Globus pallidus (tissue), 1 donor: Measurements from ENCODE around the gene CAMSAP3.
A peak's percentile ranks its signal among the peaks of the same experiment; 100 is the strongest.

ENCODE experiments used
- DNase-seq: peaks from one replicate; pipeline ENCODE4 v3.0.0-alpha.2; 2015; ENCODE audit warnings: low spot score

Gene CAMSAP3, protein sequence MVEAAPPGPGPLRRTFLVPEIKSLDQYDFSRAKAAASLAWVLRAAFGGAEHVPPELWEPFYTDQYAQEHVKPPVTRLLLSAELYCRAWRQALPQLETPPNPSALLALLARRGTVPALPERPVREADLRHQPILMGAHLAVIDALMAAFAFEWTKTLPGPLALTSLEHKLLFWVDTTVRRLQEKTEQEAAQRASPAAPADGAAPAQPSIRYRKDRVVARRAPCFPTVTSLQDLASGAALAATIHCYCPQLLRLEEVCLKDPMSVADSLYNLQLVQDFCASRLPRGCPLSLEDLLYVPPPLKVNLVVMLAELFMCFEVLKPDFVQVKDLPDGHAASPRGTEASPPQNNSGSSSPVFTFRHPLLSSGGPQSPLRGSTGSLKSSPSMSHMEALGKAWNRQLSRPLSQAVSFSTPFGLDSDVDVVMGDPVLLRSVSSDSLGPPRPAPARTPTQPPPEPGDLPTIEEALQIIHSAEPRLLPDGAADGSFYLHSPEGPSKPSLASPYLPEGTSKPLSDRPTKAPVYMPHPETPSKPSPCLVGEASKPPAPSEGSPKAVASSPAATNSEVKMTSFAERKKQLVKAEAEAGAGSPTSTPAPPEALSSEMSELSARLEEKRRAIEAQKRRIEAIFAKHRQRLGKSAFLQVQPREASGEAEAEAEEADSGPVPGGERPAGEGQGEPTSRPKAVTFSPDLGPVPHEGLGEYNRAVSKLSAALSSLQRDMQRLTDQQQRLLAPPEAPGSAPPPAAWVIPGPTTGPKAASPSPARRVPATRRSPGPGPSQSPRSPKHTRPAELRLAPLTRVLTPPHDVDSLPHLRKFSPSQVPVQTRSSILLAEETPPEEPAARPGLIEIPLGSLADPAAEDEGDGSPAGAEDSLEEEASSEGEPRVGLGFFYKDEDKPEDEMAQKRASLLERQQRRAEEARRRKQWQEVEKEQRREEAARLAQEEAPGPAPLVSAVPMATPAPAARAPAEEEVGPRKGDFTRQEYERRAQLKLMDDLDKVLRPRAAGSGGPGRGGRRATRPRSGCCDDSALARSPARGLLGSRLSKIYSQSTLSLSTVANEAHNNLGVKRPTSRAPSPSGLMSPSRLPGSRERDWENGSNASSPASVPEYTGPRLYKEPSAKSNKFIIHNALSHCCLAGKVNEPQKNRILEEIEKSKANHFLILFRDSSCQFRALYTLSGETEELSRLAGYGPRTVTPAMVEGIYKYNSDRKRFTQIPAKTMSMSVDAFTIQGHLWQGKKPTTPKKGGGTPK

DNA sequence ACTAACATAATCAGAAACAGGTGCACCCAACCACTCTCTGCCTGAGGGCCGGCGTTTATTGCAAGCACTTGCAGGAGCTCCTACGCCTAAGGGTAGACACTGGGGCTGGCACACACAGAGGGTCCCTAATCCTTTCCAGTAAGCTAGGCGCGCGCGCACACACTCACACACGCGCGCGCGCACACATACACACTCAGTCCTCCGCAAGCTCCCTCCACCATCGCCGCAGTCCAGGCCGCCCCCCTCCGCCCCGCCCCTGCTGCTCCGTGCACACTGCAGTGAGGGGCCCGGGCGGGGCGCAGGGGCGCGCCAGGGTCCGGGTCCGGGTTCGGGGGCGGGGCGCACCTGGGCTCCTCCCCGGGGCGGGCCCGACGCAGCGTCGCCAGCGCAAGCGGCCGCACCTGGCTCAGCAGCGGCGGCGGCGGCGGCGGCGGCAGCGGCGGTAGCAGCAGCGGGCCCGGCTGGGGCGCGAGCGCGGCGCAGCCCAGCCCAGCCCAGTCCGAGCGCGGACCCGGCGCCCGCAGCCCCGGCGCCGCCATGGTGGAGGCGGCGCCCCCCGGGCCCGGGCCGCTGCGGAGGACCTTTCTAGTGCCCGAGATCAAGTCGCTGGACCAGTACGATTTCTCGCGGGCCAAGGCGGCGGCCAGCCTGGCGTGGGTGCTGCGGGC, at the start of gene CAMSAP3:
Gene CAMSAP3, plus strand, starts transcription at position 398 of the 668 bp plus-strand sequence. Its CDS starts 140 bp downstream, at position 538.
- DNase-seq: no peak

DNA sequence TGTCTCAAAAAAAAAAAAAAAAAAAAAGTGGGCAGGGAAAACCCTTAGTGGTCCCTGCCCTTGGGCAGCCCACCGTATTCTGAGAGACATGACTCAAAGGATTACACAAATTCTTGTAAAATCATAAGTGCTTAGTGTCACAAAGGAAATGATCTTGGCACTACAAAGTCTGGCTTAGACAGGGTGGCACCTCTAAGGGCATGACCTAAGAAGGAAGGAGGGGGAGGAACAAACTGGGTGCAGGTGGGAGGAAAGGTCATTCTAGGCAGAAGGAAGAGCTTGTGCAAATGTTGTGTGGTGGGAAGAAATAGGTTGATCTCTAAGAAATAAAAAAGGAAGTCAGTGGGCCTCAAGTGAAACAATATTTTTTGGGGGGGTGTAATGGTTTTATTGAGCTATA, 49.8 kb upstream of the CAMSAP3 start:
- no peak for DNase-seq

DNA sequence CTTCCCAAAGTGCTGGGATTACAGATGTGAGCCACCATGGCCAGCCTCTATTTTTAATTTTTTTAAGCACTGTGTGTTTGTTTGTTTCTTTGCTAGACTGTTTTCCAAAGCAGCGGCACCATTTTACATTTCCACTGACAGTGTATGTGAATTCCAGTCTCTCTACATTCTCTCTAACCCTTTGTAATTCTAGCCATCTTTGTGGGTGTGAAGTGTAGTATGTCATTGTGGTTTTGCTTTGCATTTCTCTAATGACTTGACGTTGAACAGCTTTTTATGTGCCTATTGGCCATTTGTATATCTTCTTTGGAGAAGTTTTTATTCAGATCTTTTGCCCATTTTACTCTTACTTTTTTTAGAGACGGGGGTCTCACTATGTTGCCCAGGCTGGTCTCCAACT, 48.5 kb upstream of the CAMSAP3 start:
- no peak for DNase-seq

DNA sequence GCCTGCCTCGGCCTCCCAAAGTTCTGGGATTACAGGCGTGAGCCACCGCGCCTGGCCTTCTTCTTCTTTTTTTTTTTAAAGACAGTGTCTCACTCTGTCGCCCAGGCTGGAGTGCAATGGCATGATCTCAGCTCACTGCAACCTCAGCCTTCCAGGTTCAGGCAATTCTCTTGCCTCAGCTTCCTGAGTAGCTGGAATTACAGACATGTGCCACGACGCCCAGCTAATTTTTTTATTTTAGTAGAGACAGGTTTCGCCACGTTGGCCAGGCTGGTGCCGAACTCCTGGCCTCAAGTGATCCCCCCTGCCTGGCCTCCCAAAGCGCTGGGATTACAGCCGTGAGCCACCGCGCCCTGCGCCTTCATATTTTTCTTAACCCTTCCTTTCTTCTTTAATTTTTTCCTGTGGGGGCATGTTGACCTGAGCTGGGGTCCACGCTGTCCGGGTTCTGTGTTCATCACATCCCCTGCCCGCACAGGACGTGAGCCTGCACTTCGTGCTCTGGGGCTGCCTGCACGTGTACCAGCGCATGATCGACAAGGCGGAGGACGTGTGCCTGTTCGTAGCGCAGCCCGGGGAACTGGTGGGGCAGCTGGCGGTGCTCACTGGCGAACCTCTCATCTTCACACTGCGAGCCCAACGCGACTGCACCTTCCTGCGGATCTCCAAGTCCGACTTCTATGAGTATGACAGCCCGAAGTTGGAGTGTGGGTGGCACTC, 46.1 kb upstream of the CAMSAP3 start:
- no peak for DNase-seq

DNA sequence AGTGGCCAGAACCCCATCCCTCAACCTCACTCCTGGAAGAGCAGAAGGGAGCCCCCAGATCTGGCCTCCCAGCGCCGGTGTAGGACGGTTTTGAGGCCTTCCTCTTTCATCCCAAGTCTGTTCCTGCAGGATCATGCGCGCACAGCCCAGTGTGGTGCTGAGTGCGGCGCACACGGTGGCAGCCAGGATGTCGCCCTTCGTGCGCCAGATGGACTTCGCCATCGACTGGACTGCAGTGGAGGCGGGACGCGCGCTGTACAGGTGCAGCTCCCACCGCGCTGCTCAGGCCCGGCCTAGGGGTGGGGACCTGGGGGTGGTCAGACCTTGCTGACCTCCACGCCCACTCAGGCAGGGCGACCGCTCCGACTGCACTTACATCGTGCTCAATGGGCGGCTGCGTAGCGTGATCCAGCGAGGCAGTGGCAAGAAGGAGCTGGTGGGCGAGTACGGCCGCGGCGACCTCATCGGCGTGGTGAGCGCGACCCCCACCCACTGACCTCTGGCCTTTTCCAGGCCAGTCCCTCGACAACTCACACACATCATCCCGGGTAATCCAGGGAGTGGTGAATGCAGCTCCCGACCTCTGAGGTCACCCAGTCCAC, 45.4 kb upstream of the CAMSAP3 start:
- DNase-seq: no peak

DNA sequence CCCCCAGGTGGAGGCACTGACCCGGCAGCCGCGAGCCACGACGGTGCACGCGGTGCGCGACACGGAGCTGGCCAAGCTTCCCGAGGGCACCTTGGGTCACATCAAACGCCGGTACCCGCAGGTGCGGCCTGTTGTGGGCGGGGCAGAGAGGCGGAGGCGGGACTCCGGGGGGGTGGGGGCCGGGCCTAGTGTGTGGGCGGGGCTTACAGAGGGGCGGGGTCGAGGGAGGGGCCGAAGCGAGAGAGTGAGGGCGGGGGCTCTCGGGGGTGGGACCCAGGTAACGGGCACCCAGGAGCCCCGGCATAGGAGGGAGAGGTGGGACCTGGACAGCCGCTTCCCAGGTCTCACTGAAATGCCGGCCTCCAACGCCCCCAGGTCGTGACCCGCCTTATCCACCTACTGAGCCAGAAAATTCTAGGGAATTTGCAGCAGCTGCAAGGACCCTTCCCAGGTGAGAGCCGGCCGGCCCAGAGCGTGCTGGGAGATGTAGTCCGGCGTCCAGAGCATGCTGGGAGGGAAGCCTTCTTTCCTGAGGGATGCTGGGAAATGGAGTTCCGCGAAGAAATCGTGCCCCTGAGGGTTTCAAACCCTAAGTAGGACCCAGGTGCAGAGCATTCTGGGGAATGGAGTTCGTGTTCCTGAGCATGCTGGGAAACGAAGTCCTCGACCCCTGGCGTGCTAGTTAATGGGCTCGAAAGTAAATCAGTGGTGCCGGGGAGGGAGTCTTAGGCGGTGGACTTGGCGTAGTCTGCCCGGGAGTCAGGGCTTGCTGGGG, 44.5 kb upstream of the CAMSAP3 start:
- peak; percentile 70 for DNase-seq

DNA sequence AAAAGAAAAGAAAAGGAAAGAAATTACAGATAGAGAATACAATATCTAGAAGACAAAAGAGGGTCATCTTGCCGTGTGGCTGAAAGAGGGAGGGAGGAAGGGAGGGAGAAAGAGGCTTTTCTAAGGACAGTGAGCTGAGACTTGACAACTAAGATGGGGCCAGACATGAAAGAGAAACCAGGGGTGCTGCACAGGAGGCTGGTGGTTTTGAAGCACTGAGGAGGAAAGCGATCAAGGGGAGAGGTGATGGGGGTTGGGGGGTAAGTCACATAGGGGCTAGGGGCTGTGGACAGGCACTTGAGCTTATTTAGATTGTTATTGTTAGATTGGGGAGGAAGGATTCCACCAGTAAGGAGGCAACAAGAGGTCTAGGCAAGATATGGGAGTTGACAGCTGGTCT, 42.9 kb upstream of the CAMSAP3 start:
- no peak for DNase-seq

DNA sequence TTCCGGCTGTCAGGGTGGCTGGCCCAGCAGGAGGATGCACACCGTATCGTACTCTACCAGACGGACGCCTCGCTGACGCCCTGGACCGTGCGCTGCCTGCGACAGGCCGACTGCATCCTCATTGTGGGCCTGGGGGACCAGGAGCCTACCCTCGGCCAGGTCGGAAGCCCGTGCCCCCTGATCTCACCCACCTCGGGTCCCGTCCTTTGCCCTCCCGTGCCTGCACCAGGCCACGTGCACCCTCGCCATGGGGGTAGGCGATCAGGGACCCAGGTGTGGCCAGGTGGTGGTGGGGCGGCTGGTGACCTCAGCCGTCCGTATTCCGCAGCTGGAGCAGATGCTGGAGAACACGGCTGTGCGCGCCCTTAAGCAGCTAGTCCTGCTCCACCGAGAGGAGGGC, 41.1 kb upstream of the CAMSAP3 start:
- DNase-seq: no peak

DNA sequence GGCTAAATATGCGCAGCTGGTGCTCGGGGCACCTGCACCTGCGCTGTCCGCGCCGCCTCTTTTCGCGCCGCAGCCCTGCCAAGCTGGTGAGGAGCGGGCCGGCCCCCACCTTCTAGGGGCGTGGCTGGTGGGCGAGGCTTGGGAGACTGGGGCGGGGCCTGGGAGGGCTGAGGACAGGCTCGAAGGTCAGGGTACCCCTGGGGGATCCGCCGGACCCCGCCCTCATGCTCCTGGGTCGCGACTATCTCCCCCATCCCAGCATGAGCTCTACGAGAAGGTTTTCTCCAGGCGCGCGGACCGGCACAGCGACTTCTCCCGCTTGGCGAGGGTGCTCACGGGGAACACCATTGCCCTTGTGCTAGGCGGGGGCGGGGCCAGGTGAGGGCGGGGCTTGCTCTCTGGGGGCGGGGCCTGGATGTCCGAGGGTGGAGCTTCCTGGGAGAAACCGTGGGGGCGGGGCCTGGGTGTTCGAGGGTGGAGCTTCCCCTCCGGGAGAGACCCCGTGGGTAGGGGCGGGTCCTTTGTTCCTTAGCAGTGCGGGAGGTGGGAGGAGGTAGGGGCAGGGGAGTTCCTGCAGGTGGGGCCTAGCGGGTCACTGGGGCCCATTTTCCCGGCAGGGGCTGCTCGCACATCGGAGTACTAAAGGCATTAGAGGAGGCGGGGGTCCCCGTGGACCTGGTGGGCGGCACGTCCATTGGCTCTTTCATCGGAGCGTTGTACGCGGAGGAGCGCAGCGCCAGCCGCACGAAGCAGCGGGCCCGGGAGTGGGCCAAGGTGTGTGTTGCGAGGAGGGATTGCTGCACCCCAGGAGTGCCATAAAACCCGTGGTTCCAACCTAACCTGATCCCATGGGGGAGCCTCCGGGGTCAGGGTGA, 40.4 kb upstream of the CAMSAP3 start:
- DNase-seq: no peak

DNA sequence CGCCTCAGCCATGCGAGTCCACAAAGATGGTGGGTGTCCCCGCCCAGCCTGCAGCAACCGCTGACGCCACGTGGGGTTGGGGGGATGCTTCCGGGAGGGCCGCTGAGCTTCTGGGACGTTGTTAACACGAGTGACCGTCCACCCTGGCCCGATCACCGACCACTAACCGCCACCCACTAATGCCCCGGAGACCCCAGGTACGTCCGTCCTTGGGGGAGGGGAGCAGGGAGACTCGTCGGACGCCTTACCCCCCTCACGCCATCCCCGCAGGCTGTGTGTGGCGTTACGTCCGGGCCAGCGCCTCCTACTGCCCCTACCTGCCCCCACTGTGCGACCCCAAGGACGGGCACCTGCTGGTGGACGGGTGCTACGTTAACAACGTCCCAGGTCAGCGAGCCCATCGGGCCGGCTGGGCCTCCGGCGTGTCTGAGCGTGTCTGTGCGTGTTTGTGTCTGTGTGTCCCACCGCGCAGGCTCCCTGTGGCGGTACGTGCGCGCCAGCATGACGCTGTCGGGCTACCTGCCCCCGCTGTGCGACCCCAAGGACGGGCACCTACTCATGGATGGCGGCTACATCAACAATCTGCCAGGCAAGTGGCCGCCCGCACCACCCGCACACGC, 38.9 kb upstream of the CAMSAP3 start:
- DNase-seq: no peak

DNA sequence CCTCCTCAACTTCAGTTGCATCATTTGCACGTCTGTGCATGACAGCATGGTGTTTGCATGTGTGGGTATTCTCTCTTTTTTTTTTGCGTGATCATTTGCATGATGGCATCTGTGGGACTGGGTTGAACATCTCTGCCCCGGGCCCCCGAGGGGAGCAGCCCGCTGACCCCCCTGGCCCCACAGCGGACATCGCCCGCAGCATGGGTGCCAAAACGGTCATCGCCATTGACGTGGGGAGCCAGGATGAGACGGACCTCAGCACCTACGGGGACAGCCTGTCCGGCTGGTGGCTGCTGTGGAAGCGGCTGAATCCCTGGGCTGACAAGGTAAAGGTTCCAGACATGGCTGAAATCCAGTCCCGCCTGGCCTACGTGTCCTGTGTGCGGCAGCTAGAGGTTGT, 37.0 kb upstream of the CAMSAP3 start:
- DNase-seq: no peak

DNA sequence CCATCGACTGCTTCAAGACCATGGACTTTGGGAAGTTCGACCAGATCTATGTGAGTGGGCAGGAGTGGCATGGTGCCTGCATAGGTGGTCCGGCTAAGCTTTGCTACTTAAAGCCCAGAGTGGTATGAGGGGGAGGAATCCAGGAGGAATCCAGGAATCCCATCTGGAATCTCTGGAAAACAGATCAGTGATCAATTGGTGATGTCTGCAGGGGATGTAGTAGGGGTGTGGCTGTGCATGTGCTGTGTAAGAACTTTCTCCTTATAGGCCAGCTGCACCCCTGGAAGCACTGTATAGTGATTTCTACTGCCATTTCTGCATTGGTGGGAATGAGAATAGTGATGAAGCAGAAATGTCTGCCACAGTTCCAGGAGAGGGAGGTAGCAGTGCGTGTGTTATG, 36.6 kb upstream of the CAMSAP3 start:
- DNase-seq: no peak

DNA sequence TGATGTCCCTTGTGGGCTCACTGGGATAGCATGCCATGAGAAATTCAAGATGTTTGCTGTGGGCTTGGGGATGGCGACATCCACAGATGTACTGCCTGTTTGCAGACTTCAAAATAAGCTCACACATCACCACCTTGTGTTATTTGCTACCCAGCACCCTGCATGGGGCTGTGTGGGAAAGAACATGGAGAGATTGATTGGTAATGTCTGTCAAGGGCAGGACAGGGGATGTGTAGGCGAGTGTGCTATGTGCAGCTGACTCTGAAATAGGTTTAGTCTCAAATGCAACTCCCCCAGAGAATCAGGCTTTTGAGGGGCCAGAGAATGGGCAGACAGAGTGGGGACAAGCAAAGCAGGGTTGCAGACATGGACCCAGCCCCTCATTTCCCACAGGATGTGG, 35.4 kb upstream of the CAMSAP3 start:
- no peak for DNase-seq

DNA sequence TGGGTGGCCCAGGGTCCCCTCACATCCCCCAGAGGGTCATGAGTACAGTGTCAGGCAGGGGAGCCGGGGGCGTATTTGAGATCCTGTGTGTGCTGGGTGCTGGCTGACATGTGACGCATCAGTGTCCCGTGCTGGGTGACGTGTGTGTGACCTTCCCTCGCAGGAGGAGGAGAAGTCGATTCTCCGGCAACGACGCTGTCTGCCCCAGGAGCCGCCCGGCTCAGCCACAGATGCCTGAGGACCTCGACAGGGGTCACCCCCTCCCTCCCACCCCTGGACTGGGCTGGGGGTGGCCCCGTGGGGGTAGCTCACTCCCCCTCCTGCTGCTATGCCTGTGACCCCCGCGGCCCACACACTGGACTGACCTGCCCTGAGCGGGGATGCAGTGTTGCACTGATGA, 34.3 kb upstream of the CAMSAP3 start:
- DNase-seq: no peak

DNA sequence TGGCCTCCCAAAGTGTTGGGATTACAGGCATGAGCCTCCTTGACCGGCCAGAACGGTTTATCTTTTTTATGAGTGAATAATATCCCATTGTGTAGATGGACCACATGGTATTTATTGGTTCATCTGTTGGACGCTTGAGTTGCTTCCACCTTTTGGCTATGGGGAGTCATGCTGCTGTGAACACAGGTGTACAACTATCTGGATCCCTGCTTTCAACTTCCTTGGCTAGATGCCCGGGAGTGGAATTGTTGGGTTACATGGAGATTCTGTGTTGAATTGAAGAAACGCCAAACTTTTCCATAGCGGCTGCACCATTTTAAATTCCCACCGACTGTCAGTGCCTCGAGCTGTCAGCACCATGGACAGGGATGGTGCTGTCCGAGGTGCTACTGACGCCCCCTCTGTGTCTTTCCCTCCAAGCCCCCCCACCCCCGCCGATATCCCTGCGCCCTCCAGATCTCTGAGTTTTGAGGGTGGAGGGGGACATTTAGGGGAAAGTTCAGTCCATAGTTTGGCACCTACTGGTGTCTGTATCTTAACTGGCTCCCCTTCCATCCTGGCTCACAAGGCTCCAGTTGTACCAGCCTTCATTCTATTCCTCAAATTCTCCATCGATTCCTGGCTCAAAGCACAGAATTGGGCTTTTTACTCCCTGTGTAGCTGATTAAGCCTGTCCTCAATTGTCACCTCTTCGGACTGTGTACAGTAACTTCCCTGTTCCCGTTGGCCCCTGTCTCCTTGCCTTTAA, 32.8 kb upstream of the CAMSAP3 start:
- DNase-seq: no peak

DNA sequence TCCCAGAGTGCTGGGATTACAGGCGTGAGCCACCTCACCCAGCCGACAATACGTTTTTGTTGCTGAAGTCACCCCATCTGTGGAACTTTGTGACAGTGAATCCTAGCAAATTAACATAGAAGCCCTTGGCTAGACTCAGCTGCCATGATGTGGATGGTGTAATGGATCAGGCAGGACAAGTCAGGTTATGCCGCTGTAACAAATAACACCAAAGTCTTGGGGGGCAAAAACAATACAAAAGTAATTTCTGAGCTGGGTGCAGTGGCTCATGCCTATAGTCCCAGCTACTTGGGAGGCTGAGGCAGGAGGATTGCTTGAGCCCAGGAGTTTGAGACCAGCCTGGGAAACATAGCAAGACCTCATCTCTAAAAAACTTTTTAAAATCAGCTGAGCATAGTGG, 30.8 kb upstream of the CAMSAP3 start:
- DNase-seq: no peak

DNA sequence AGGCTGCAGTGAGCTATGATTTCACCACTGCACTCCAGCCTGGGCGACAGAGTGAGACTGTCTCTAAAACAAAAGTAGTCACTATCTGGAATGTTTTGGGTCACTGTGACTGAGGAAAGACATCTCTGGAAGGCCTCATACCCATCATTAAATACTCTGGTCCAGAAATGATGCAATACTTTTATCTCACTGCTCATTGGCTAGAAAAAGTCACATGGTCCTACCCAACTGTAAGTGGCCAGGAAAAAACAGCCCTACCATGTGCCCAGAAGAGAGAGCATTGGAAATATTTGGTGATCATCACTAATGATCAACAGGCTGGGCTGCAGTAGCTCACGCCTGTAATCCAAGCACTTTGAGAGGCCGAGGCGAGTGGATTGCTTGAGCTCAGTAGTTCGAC, 30.3 kb upstream of the CAMSAP3 start:
- DNase-seq: no peak

DNA sequence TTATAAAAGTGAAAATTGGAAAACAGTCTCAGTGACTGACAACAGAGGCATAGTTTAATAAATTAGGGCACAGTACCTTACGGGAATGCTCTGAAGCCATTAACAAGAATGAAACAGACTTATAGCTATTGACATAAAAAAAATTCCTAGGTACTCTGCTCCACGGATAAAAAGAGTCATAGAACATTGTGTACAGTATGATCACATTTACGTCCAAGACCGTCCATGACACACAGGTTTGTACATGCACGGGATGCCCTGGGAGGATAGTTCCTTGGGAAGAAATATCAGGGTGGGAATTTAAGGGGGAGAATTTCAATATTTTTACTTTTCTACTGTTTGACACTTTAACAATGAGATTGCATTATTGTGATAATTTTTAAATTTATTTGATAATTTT, 24.9 kb upstream of the CAMSAP3 start:
- no peak for DNase-seq
